Inflammatory macrophage (primary cell): ENCODE data around the gene TOR4A.
"Not testable (repeated sequence)": the region's sequence is repeated elsewhere in the genome, so short reads cannot be mapped to it uniquely, and the experiment has no call there.

Source experiments
- DNase-seq, 2 donors: peaks; one replicate each; pipeline ENCODE4 v3.0.0-alpha.2; 2020 to 2022

The TOR4A gene

DNA sequence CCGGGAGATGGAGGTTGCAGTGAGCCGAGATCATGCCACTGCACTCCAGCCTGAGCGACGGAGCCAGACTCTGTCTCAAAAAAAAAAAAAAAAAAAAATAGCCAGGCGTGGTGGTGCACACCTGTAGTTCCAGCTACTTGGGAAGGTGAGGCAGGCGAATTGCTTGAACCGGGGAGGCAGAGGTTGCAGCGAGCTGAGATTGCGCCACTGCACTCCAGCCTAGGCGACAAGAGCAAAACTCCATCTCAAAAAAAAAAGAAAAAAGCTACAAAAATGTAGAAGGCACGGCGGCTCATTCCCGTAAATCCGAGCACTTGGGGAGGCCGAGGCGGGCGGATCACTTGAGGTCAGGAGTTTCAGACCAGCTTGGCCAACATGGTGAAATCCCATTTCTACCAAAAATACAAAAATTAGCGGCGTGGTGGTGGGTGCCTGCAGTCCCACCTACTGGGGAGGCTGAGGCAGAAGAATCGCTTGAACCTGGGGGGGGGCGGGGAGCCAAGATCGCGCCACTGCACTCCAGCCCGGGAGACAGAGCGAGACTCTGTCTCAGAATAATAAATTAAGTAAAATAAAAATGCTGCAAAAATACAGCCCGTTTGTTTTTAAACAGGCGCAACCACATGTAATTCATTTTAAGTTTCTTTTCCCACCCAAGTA is 37.9 kb upstream of the TOR4A start:
- DNase-seq, result not testable (repeated sequence)

DNA sequence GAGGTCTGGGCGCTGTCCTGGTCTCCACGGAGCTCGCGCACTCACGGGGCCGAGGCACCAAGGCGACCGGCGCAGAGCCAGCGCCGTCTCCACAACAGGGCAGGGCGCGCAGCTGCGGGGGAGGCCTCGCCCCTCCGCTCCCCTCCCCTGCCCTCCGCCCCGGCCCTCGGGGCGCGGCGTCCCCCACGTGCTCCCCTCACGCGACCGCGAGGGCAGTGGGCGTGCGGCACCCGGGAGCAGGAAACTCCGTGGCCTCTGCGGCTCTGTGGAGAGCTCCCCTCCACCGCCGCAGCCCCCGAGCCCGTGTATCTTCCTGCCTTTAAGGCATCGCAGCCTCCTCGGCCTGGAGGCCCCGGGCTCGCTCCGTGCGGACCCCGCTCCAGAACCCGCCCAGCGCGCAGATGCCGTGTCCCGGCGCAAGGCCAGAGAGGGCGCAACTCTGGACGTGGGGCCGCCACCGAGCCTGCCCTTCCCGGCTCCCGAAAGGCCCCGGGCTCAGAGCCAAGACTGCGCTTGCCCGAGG is 37.1 kb upstream of the TOR4A start:
- DNase-seq, result peak; percentile 74 to 76

DNA sequence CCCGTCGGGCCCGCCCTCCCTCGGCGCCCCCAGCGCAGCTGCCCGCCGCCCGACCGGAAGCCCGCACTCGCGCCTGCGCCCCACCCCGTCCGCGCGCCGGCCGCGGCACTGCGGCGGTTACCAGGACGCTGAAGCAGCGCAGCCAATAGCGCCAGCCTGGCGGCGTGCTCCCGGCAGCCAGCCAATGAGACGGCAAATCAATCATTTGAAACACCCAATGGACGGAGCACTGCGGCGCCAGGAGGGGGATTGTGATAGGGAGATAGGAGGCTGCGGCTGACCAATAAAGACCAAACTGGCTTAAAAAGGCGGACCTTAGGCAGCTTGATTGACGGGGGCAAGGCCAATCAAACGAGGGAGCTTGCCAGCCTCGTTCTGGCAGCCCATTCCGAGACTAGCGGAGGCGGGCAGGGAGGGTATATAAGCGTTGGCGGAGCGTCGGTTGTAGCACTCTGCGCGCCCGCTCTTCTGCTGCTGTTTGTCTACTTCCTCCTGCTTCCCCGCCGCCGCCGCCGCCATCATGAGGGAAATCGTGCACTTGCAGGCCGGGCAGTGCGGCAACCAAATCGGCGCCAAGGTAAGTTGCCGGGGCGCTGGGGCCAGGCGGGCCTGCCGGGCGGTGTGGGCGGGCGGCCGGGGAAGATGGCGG is 36.6 kb upstream of the TOR4A start, which contains the start of gene TUBB4B:
TSS of gene TUBB4B (plus strand) at position 447 of the 649 bp plus-strand sequence. CDS start at position 521, 74 bp downstream.
- peak; percentile 100 for DNase-seq

DNA sequence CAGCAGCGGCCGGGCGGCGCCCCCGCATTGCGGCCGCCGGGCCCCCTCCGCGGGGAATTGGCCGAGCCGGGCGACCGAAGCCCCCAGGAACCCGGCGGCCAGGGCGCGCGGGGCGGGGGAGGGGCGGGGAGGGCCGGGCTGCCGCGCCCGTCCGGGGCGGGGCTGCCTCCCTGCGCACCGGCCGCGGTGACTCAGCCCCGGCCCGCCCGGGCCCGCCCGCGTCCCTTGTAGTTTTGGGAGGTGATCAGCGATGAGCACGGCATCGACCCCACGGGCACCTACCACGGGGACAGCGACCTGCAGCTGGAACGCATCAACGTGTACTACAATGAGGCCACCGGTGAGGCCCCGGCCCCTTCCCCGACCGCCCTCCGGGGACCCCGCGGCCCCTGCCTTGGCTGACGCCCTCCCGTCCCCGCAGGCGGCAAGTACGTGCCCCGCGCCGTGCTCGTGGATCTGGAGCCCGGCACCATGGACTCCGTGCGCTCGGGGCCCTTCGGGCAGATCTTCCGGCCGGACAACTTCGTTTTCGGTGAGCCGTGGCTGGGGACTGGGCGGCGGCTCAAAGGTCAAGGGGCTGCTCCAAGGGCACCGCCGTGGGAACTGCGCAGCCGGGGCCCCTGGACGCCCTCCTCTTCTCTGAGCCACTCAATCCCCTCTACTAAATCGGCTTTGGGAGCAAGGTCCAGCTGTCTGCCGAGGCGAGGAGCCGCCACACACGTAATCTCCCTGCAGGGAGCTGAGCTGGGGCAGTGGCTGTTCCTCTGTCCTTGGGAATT is 35.8 kb upstream of the TOR4A start:
- peak; percentile 50 to 72 for DNase-seq

DNA sequence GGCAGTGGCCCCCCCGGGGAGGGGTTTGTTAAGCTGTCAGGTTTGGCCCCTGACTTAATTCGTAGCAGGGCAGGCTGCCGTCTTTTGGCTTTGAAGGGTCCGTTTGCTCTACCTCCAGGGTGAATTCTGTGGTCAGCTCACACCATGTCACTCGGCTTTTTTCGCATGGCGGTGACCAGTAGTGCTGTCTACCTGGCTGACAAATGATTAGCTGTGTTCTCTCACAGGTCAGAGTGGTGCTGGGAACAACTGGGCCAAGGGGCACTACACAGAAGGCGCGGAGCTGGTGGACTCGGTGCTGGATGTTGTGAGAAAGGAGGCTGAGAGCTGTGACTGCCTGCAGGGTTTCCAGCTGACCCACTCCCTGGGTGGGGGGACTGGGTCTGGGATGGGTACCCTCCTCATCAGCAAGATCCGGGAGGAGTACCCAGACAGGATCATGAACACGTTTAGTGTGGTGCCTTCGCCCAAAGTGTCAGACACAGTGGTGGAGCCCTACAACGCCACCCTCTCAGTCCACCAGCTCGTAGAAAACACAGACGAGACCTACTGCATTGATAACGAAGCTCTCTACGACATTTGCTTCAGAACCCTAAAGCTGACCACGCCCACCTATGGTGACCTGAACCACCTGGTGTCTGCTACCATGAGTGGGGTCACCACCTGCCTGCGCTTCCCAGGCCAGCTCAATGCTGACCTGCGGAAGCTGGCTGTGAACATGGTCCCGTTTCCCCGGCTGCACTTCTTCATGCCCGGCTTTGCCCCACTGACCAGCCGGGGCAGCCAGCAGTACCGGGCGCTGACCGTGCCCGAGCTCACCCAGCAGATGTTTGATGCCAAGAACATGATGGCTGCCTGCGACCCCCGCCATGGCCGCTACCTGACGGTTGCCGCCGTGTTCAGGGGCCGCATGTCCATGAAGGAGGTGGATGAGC is 35.0 kb upstream of the TOR4A start:
- DNase-seq, result no peak

DNA sequence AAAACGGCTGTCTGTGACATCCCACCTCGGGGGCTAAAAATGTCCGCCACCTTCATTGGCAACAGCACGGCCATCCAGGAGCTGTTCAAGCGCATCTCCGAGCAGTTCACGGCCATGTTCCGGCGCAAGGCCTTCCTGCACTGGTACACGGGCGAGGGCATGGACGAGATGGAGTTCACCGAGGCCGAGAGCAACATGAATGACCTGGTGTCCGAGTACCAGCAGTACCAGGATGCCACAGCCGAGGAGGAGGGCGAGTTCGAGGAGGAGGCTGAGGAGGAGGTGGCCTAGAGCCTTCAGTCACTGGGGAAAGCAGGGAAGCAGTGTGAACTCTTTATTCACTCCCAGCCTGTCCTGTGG is 34.3 kb upstream of the TOR4A start:
- DNase-seq, result not testable (repeated sequence)

DNA sequence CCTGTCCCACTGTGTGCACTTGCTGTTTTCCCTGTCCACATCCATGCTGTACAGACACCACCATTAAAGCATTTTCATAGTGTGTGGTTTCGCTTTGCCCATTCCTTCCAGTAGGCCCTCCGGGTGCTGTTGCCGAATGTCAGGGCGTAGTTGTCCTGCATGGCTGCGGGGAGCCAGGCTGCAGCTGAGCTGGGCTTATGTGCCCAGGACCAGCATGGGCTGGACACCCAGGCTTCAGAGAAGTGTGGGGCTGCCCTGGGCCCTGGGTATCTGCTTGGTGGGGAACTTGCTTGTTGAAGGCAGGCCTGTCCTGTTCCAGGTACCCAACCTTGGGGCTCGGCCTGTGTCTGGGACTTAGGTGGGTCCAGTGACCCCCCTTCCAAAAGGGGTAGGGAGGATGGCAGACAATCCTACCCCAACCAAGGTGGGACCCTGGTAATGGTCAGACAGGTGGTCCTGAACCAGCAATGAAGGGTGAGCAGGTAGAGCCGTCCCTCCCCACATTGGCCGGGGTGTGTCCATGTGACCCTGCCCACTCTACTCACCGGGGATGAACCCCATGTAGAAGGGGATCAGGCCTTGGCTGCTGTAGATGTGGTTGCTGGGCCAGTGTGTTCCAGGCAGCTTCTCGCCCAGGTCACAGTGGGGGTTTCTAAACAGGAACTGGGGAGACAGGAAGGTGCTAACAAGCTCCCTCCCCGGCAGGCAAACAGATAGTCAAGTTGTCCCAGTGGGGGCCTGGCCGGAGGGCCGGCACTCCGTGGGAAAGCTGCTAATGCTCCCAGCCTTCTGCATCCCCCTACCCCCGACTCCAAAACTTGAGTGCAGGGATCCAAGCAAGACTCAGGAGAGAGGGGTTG is 33.7 kb upstream of the TOR4A start:
- no peak for DNase-seq

DNA sequence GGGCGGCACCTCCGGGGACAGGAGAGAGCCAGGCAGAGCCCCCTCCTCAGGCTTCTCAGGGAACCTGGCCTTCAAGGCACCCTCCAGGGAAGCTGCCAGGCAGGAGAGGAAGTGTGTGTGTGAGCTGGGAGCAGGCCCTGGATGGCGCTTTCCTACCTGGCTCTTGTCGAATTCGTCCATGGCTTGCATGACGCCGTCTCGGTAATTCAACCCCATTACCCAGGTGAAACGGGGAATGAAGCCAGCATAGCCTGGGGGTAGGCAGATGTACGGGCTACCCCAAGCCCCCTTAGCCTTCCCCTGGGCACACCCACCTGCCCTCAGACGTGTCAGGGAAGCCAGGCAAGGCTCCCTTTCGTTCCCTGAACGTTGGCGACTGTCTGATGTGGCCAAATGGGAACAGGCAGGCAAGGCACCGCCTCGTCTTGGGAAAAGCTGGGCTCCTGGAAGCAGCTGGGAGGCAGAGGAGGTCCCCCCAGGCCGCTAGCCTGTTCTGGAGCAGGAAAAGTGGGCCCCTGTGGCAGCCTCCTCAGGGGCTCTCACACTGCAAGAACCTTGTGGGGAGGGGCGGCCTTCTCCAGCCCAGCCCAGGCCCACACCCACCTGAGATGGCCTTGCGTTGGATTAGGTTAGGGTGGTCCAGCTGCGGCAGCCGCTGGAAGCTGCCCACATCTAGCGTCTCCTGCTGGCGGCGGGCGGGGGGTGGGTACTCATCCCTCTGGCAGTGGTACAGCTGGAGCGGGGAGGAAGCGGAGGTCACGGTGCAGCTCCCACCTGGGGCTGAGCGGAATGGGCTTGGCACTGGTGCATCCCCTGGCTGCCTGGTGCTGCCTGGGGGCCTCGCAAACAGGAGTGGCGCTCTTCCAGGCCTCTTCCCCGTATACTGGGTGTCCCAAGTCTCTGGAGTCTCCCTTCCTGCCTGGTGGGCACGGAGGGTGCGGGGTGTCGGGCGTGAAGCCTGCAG is 32.8 kb upstream of the TOR4A start:
- DNase-seq, result no peak

DNA sequence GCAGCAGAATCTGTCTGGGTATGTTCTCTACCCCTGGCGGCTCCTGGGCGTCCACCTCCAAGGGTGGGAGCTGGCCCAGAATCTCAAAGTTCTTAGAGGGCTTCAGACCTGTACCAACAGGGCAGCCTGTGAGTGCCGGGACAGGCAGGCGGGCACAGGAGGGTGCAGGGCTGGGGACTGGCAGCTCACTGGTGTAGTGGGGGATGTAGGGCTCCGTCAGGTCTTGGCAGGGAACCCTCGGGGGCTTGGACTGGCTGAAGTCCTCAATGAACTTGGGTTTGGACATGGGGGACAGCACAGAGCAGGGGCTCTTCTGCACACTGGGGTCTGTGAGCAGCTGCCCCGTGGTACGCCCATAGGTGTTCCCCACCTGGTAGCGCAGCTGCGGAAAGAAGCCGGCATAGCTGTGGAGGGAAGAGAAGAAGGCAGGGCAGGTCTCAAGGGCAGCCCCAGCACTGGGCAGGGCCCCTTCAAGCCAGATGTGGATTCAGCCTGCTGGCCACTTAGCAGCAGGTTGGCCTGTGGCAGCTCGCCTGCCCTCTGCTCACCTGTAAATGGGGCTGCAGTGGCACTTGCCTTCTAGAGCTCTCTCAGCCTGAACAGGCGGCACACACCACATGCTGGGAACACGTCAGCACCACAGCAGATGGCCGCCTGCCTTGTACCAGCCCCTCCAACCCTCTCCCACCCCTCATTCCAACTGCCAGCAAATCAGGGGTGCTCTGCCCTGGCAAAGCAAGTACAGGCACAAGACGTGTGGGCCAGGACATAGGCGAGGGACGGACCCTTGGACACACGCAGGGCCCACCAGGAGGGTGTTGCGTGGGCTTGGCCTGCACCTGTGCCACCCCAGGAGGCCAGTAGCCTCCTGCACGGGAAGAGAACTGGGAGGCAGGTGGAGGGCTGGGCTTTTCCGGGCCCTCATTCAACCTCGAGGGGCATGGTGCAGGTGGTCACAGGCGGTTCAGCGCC is 31.8 kb upstream of the TOR4A start:
- no peak for DNase-seq

DNA sequence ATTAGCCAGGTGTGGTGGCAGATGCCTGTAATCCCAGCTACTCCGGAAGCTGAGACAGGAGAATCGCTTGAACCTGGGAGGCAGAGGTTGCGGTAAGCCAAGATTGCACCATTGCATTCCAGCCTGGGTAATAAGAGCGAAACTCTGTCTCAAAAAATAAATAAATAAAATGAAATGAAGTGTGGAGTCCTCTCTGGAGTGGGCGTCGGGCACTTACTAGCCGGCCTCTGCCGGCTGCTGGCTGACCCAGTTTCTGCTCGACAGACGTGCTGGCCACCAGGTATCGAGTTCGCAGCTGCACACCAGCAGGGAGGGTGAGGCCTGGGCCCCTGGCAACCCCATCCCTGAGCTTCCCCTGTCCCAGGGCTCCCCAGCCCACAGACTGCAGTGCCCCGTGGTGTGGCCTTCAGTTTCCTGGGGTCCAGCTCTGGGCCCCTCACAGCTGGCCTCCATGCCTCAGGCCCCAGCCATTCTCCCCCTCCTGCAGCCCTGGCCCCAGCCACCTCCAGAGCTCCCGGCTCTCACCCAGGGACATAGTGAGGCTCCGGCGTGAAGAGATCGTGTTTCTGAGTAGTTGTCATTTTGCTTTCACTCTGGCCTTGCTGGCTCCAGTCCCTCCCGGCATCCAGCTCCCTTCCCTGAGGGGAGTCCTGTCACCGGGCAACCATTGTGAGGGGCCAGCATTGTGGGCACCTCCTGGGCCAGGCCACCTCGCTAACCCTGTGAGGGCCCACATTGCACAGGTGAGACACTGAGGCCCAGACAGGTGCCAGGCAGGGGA is 30.2 kb upstream of the TOR4A start:
- no peak for DNase-seq

DNA sequence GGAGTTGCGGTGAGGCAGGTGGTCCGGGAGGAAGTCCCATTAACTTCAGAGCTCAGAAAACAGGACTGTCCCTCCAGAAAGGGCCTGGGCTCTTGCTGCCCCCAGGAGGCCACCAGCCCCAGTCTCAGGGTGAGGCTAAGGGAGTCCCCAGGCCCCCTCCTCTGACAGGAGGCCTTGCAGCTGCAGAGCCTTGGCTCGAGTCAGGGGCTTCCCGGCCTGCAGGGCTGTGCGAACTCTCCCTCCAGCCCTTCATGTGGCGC is 29.7 kb upstream of the TOR4A start:
- no peak for DNase-seq

DNA sequence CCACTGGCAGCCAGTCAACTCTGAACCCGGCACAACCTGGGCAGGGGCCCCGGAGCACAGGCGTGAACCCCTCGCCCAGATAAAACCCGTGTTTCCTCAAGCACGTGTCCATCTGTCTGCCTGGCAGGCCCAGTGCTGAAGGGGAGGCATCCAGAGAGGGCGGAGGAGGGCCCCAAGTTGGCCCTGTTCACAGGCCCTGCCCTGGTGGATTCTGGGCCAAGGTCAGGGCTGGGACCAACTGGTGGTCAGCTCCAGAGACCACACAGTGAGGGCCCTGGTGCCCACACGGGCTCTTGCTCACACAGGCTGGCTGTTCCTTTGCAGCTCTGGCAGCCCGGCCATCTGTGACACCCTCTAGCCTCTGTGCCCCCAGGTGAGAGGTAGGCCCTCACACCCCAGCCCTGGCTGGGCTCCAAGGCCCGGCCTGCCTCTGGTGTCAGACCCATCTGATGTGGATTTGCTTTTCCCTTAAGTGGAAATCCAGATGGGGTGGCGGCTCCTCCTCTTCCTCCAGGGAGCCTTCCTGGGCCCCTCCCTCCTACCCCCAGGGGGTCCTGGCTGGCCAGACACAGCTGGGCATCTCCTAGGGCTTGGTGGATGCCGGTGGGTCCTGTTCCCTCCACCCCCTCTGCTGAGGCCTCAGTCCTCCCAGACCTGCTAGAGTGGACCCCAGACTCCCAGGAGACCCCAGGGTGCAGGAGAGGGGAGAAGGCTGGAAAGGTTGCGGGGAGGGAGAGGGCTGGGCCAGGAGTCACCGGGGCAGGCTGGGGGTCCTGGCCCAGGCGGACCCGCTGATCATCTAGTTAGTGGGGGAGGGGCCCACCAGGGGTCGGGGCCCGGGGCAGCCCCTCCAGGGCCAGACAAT is 27.0 kb upstream of the TOR4A start:
- DNase-seq, result no peak

DNA sequence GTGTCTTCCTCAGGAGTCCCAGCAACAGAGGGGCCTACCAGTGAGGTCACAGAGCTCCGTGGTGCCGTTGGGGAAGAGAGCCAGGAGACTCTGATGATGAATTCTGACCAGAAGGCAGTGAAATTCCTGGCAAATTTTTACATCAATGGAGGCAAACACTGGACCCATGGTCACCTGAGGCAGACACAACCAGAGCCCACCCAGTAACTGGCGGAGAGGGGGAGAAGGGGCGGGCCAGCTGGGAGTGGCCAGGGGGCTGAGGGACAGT is 26.4 kb upstream of the TOR4A start, which contains the start of gene STPG3:
TSS of gene STPG3 (plus strand) at position 93 of the 268 bp plus-strand sequence. CDS start at position 94, 1 bp downstream.
- no peak for DNase-seq

DNA sequence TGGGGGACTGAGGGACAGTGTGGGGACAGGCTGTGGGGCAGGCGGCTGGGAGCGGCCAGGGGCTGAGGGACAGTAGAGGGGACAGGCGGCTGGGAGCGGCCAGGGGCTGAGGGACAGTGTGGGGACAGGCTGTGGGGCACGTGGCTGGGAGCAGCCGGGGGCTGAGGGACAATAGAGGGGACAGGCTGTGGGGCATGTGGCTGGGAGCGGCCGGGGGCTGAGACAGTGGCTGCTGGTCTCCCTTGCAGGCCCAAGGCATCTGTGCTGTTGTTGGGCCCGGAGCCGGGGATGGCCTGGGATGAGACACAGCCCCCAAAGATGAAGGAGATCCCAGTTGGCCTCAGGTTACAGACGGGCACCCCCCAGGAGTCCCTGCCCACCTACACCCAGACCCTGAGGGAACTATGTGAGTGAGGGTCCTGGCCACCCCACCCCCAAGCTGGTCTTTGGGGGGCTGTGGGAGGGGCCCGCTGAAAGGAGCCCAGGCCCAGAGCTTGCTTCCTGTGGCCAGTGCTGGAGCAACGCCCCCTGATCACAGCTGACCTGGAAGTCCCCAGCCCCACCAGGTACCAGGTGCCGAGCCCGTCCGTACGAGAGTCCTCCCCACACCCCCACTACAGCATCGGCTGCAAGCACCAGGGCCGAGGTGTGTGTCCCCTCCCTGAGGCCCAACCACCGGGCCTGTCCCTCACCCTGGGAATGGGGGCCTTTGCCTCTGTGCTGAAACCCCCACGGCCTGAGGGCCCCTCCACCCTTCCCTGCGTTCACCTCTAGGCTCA is 25.8 kb upstream of the TOR4A start:
- no peak for DNase-seq

DNA sequence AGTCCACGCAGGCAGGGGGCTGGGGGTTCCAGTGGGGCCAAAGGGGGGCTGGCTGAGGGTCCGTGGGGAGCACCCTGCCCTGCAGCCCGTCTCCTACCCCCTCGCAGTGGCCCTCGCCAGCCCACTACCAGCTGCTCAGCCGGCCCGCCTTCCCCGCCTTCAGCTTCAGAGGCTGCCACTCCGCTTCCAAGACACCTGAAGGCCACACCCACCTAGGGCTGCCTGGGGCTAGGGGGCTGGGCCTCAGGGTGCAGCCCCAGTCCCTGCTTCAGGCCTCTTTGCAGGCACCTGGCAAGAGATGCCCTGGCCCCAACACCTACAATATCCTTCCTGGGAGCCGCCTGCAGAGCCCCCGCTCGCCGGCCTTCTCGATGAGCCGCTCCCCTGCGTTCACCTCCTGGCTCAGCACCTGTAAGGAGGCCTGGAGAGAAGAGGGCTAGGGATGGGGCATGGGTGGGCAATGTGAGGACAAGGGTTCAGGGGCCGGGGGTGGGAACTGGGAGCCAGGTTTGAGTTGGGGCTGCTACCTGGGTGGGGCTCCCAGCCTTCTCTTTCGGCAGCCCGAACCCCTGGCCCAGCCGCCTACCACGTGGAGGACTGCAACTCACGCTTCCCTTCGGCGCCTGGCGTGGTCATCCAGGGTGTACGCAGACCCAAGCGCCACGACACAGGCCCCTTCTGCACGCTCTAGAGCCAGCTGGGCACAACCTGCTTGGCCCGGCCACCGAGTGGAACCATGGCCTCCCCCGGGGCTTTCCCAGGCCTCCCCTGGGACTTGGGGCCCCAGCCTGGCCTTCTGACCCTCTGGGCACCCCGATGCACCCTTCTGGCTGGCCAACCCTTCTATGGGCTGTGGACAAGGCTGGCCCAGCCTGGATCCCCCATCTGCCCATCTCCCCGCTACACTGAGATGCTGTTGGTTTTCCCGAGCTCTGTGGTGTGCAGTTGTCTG is 24.7 kb upstream of the TOR4A start:
- DNase-seq, result no peak
